HG02623 (cell line): ENCODE data around the gene MICAL2.
"Not testable (repeated sequence)": the region's sequence is repeated elsewhere in the genome, so short reads cannot be mapped to it uniquely, and the experiment has no call there.

Experiments used
- ATAC-seq: cut with Tn5 transposase; IDR thresholded peaks from one replicate; pipeline ENCODE4 v1.9.1; 2021; ENCODE audit warnings: moderate library complexity; ENCODE audit not compliant: unreplicated experiment

MICAL2 gene

DNA sequence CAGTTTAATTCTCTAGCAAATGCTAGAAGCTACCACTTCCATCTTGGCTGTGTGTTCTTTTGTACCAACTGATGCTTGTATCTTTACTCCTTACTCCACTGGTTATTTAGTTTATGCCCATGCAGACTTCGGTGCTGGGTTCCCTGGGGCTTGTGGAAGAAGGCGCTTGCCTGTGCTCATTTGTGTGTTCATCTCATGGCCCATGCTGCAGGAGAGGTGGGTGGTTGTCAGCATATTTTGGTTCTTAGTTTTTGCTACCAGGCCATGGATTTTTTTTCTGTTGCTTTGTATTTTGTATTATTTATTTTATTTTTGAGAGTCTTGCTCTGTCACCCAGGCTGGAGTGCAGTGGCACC, 22.4 kb downstream of the MICAL2 start:
- no peak for ATAC-seq

DNA sequence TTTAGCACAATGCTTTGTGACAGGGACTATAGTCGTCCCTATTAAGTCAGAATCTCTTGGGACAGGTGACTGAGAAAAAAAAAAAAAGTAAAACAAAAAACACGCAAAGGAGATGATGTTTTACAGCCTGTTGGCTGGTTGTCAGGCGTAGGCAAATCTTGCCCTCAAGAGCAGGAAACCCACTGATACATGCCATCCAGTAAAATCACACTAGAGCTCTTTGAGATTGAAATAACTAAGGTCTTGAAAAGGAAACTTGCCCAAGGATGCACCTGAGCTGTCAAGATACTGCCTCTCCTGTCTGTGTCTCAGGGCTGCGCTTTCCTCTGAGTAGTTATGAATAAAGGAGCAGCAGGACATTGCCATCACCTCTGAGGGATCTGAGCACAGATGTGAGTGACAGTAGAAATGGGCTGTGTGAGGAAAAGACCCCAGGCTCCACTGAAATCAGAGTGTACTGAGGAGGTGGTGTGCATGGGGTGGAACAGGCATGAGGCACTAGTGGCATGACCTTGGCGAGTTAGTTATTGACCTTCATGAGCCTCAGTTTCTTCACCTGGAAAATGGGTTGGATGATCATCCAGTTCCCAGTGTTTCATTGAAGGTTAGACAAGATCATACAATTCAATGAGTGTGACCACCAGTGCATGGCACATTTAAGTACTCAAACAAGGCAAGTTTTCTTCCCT, 23.3 kb downstream of the MICAL2 start:
- ATAC-seq: no peak

DNA sequence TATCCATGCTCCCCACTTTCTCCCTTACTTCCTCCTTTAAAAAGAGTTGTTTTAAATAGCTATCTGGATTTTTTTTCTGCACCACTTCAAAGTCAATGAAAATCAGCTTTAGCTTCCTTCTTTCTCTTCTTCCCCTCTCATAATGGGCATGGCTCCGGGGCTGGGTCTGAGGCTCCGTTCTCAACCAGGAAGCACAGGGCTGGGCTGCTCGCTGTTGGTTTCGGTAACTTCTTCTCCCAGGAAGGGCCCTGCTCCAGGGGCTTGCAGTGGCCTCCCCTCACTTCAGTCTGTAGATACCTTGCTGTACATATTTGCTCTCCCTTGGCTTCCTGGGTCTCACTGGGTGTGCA, 23.8 kb downstream of the MICAL2 start:
- no peak for ATAC-seq

DNA sequence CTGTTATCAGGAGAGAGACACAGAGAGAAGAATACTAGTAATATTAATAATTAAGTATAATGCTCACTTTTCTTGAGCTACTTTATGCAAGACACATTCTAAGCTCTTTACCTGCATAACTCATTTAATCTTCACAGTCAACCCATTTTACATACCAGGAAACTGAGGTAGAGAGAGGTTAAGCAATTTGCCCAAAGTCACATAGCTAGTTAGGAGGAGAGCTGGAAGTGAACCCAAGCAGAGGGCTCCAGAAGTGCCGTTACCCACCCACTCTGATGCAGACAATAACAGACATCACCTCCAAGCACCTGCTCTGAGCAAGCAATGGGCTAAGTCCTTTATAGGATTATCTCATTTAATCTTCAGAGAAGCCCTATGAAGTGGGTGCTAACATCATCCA, 24.8 kb downstream of the MICAL2 start:
- ATAC-seq: no peak

DNA sequence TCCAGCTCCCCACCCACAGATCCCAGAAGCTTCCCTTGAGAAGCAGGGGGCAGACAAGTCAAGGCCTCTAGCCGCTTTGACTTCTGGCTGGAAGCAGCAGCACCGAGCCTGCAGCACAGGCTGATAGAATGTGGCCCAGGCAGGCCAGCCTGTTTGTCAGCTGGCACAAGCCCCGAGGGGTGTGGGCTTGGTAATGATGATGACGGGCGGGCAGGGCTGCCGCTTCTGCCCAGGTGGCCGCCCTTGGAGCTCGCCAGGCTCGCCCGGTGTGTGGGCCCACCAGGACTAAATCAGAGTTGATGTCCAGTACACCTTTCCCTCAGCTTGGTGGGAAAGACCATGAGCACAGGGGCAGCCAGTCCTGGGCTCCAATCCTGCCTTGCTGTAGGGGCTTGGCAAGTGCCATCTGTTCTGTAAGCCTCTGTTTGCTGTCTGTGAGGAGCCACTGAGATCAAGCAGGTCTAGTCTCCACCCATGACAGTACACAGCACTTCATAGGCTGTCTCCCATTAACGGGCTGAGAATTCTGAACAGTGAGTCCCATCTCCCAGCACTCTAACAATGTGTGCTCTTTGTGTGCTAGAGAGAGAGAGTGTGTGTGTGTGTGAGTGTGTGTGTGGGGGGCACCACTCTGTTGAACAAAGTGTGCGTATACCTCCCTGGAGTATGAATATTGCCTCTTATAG, 26.8 kb downstream of the MICAL2 start:
- ATAC-seq: no peak

DNA sequence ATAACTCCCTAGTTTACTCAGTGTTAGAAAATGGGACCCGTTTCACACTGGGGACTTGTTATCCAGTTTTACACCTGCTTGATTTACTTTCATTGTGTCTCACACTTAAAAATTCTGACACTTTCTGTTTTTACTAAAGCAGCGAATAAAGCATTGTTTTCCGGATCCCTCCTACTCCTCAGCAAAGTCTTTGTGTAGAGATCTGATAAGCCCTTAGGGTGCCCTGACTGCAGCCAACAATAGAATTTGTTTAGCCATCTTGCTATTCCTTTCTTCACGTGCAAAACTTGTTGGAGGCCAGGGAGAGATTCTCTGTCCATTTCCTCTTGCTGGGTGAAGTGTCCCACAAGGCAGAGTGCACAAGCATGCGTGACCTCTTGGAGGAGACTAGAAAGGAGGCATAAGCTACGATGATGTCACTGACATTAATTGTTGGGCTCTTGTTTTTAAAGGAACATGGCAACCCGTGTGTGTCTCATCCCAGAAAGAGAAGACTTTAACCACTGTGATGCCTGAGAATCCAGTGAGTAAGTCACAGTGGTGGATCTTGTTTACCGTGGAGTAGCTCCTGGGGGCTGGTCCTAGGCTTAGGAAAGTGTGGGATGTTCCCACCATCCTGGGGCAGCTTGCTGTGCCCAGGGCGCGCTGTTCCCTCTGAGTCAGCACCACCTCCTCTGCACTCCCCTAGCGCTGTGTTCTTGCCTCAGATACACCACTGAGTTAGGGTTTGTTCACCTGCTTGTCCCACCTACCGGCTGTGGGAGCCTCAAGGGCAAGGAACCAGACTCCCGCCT, 27.7 kb downstream of the MICAL2 start:
- no peak for ATAC-seq

DNA sequence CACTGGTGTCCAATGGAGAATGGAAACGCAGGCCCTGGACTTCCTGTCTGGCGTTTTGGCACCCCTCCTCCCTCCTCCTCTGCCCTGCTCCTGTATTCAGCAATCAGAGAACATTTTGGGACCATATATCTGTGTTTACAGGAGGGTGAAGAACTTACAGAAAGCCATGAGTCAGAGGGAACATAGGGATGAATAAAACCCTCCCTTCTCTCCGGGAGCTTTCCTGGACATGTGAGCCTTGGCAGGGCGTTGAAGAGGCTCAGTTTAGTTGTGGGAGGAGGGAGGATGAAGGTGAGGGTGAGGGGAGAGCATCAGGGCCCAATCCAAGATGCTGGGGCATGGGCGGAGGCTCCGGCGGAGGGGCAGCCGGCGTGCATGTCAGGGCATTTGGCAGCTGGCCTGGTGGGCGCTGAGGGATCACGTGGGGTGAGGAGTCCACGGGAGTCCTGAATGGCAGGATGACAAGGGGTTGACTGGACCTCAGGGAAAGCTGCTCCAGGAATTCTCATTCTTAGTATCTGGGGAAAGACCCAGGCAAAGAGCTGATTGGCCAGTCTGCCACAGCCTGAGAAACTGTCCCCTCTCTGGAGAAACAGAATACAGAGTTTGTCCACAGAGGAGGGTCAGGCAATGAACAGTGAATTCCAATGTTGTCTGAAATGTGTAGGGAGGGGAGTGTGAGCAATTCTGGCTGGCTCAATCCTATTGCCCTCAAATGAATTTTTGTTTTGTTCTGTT, 28.9 kb downstream of the MICAL2 start:
- ATAC-seq: no peak

DNA sequence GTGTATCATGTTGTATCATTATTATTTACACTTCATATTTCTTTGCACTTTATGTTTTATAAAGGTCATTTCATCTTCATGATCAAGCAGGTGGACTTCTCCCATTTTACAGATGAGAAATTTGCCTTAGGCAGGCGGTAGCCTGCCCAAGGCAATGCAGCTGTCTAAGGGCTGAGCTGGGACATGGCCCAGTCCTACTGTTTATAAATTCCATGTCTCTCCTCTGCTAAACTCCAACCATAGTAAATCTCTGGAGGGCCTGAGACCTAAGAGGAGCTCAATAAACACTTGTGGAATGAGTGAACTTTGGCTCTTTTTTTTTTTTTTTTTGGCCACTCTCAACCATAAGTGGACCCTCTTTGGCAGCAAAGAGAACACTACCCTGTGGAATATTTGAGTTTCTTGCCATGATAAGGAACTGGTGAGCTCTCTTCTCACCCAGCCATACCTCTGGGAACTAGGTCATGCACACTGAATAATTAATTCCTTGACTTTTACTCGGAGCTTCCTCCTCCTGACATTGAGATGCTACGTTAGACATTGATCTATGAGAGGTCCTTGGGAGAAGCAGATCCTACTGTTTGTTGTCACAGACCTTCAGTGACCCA, 29.9 kb downstream of the MICAL2 start:
- no peak for ATAC-seq

DNA sequence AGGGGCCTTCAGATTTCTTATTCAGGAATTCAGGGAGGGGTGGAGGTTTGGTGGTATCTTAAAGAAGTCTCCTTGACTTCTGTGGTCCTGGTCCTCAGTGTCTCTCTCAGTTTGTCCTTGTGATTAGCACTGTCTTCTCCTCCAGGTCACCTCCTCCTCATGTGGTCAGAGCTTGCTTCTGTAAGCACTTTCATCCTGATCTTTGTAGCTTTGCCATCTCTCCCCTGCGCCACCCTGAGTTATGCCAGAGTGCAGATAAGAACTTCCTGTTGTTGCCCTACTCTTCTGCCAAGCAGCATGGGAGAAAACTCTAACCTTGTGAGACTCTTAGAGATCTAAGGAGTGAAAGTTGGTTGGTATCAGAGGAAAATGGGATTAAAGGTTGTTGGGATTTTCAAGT, 30.9 kb downstream of the MICAL2 start:
- no peak for ATAC-seq

DNA sequence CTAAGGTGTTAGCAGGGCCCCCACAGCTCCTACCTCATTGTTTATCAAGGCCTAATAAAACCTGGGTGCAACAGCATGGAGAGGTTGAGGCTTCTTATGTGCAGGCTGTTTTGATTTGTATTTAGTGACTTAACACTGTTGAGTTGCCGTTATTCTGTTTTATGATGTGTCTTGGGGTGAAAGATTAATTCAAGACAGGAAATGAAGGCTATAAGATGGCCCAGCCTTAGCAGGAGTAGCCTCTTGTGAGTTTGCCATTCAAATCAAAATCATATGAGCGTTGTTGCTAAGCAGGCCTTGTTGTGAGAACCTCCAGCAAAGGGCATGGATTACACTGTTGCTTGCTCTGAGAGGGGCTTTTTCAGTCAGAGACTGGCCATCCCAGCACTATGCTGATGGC, 31.8 kb downstream of the MICAL2 start:
- ATAC-seq: no peak

DNA sequence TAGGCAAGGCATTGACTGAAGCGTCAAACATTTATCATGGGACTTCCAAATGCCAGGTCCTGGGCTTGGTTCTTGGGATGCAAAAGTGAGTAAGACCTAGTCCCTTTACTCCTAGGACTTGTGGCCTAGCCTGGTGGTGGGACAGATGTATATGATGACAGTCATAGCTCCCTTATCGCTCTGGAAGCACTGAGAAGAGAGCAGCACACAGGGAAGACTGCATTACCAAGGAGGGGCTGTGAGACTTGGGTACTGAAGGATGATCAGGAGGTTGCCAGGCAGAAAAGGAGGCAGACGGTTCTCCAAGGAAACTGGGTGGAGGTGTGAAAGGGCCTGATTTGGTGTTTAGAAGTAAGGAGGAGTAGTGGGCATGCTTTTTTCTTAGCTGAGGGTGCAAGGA, 32.5 kb downstream of the MICAL2 start:
- no peak for ATAC-seq

DNA sequence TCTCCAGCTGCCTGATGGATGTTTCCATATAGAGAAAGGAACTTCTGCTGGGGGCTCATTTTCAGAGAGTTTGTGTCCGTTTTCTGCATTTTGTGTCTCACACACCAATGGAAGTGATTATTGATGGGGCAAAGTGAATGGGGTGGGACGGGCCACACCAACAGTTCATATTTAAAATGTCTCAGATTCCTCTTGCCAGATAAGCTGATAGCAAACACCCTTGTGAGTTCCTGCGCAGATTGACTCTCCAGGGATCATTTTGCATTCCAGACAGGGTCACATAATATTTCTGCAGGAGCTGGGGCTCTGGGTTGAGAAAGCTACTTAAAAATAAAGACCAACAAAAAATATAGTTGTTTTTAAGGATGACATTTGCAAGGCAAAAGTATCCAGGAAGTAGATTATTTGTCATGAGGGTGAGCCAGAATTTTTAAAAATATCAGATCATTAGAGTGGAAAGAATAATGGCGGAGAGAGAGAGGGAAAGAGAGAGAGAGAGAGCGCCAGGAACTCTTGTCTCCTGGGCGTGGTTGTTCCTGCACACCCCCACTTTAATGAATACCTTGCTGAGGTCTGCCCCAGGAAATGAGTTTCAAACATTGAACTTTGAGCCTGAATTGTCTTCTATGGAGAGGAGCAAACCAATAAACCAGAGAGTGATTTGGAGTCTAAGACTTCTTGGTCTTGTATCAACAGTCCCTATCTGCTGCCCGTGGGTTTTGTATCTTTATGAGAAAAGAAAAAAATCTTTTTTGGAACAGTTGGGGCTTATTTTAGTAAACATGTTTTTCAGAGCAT, 33.3 kb downstream of the MICAL2 start:
- no peak for ATAC-seq

DNA sequence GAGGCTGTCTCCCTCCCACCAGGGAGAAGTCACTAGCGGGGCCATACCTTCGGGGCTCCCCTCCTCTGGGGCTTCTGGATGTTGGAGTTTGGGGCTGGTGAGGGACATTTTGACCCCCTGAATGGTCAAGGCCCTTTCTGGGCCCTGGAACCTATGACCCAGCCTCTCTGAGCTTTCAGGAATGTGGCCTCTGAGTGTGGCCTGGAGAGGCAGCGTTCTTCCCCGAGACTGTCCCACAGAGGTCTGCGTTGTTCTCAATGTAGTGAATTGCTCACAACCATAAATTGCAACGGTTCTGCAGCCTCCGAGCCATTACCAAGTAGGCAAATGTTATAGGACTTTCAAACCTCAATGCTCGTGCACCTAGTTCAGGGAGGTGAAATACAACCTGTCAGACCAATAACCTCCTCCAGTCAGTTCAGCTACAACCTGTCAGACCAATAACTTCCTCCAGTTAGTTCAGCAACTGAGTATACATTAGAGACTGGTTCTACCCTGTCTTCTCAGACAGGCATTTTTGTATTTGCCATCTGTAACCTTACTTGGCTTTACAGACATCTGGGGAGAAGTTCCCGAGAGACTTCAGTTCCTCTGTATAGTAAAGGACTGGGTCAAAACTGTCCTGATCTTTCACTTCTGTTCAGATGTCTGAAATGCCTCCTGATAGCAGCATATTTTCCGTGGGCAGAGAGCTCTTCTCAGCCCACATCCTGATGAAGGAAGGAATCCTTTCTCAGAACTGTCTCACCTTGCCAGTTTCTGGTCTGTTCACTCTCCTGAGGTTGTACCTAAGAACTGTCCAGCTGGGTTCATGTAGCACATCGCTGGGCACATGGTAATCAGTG, 34.2 kb downstream of the MICAL2 start:
- ATAC-seq: no peak

DNA sequence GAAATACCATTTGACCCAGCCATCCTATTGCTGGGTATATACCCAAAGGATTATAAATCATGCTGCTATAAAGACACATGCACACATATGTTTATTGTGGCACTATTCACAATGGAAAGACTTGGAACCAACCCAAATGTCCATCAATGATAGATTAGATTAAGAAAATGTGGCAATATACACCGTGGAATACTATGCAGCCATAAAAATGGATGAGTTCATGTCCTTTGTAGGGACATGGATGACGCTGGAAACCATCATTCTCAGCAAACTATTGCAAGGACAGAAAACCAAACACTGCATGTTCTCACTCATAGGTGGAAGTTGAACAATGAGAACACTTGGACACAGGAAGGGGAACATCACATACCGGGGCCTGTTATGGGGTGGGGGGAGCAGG, 36.3 kb downstream of the MICAL2 start:
- ATAC-seq: not testable (repeated sequence)

DNA sequence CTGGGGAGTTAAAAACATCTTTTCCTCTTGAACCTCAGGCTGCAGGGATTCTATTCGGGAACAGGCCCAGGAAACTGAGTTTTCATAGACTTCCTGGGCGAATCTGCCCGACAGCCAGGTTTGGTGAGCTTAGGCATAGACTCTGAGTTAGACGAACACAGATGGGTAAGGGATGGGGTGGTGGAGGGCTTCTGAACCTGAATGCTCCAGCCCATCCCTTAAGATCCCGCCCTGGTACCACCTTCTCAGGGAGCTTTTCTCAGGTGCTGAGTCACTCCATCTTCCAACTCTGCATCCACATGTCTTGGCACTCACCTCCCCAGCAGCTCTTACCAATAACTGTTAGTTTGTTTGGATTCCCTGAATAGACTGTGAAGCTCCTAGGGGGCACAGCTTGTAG, 37.4 kb downstream of the MICAL2 start:
- no peak for ATAC-seq

DNA sequence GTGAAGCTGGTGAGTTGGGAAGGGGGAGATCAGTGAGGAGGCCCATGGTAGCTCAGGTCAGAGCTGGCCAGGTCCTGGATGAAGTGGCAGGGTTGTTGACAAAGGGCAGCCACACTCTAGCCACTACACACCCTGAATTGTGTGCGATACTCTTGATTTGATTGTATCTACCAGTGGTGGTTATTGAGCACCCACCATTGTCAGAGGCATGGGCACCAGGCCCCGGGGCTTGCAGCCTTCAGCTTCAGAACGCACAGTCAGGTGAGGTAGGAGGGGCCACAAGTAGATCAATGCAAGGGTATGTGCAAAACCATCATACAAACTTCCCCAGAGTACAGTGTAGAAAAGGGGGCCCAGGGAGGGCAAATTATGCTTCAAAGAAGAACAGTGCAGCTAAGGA, 38.1 kb downstream of the MICAL2 start:
- no peak for ATAC-seq

DNA sequence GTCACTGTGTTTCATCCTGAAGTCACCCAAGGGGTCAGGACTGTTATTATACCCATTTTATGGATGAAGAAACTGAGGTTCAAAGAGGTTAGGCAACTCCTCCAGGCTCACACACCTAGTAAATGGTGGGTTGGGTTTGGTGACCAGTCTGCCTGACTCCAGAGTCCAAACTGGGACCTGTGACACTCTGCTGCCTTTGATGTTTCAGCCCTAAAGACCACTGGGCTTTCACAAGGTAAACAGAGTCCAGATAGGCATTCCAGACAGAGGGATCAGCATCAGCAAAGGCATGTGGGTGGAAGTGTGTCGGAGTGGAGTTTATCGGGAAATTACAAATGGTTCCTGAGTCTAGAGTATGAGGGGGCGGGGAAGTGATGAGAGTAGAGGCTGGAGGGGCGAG, 38.5 kb downstream of the MICAL2 start:
- ATAC-seq: no peak

DNA sequence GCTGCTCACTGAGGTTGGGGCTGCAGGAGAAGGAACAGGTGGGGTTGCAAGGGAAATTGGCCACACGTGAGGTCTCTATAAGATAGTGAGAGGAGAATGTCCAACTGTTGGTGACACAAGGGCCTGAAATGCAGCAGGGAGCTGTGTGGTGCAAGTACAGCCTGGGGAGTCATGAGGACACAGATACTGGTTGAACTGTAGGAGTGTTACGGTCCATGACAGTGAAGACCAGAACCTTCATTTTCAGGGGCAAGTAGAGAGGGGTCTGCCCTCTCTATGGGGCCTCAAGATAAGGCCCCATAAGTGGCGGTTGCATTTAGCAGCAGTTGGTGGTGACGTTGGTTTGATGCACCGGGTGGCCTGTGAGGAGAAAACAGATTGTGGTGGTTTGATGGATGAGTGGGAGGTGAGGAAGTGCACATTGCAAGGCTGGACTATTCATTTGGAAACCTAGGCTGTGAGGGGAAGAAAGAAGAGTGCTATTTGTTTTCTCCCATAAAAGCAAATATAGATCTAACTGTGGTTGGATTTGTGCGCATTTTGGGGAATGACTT, 39.4 kb downstream of the MICAL2 start:
- no peak for ATAC-seq

DNA sequence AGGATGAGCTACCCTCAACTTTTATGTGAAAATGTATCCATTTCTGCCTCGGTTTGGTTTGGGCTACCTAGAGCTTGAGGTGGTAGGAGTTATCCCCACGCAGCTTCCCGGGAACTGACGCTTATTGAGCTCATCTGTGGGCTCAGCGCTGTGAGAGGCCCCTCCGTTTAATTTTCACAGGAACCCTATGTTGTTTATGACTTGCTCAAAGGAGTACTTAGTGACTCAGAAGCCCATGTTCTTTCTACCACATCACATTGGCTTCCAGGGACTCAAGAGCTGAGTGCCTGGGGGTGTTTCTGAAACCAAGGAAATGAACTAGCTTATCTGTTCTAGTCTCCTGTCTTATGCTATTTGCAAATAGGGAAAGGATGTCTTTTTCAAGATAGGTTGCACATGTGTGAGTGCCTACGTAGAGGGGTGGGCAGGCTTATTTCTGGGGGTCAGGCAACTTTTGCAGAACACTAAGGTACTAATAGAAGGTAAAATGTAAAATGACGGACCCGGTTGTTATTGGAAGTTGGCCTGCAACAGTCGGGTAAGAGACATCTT, 40.5 kb downstream of the MICAL2 start:
- ATAC-seq: no peak
